Activated CD8-positive, alpha-beta memory T cell treated with anti-CD3 and anti-CD28 coated beads for 24 hours (primary cell): ENCODE measurements around the gene WWOX.

Source experiments
- DNase-seq: peaks from one replicate; pipeline ENCODE4 v3.0.0-alpha.2; 2020

WWOX gene

GRCh38 chr16:78706637-78707036, 607.2 kb downstream of the WWOX start:
- DNase-seq = no peak

GRCh38 chr16:78709137-78709884, 609.9 kb downstream of the WWOX start:
- no peak for DNase-seq

- no peak for DNase-seq
Observed at GRCh38 chr16:78715106-78715505, 615.7 kb downstream of the WWOX start.

- no peak for DNase-seq
Observed at GRCh38 chr16:78715673-78716072, 616.2 kb downstream of the WWOX start.

- no peak for DNase-seq
Observed at GRCh38 chr16:78718141-78718540, 618.7 kb downstream of the WWOX start.

- no peak for DNase-seq
Observed at GRCh38 chr16:78720416-78720815, 621.0 kb downstream of the WWOX start.

GRCh38 chr16:78727536-78727935, 628.1 kb downstream of the WWOX start:
- no peak for DNase-seq

GRCh38 chr16:78729687-78730086, 630.2 kb downstream of the WWOX start:
- DNase-seq = no peak

GRCh38 chr16:78731785-78732184, 632.3 kb downstream of the WWOX start:
- no peak for DNase-seq

GRCh38 chr16:78732696-78733095, 633.2 kb downstream of the WWOX start:
- DNase-seq = no peak

- no peak for DNase-seq
Observed at GRCh38 chr16:78735337-78735736, 635.9 kb downstream of the WWOX start.

GRCh38 chr16:78737630-78738029, 638.2 kb downstream of the WWOX start:
- DNase-seq = no peak

- no peak for DNase-seq
Observed at GRCh38 chr16:78738557-78738956, 639.1 kb downstream of the WWOX start.

- no peak for DNase-seq
Observed at GRCh38 chr16:78740269-78740668, 640.8 kb downstream of the WWOX start.

GRCh38 chr16:78742501-78743283, 643.2 kb downstream of the WWOX start:
- peak; percentile 81 for DNase-seq

- DNase-seq = no peak
Observed at GRCh38 chr16:78743556-78743955, 644.1 kb downstream of the WWOX start.

GRCh38 chr16:78744099-78744498, 644.6 kb downstream of the WWOX start:
- DNase-seq = no peak

GRCh38 chr16:78744796-78745107, 645.3 kb downstream of the WWOX start:
- DNase-seq = no peak

- DNase-seq = no peak
Observed at GRCh38 chr16:78745108-78746019, 645.9 kb downstream of the WWOX start.

- DNase-seq = no peak
Observed at GRCh38 chr16:78746718-78747117, 647.3 kb downstream of the WWOX start.

GRCh38 chr16:78748220-78748929, 648.9 kb downstream of the WWOX start:
- no peak for DNase-seq

- DNase-seq = no peak
Observed at GRCh38 chr16:78749745-78750268, 650.4 kb downstream of the WWOX start.

- no peak for DNase-seq
Observed at GRCh38 chr16:78750611-78751010, 651.2 kb downstream of the WWOX start.
